ENCODE measurements around the gene CDC40.

DNA sequence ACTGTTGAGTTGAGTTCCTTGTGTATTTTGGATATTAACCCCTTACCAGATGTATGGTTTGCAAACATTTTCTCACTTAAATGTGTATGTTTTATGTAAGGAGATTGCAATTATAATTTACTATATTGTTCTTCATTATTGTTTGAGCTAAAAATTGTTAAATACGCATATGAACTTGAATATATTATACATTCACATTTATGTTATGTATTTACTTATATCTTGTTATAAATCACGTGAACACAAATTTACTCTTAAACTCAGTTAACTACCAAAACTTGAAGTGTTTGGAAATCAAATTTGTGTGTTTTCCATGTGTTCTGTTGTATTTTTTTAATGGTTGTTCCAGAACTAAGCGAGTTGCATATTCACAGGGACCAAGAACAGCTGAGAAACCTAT lies 18.3 kb downstream of the CDC40 start:
- TF ChIP-seq, protein P1, sequence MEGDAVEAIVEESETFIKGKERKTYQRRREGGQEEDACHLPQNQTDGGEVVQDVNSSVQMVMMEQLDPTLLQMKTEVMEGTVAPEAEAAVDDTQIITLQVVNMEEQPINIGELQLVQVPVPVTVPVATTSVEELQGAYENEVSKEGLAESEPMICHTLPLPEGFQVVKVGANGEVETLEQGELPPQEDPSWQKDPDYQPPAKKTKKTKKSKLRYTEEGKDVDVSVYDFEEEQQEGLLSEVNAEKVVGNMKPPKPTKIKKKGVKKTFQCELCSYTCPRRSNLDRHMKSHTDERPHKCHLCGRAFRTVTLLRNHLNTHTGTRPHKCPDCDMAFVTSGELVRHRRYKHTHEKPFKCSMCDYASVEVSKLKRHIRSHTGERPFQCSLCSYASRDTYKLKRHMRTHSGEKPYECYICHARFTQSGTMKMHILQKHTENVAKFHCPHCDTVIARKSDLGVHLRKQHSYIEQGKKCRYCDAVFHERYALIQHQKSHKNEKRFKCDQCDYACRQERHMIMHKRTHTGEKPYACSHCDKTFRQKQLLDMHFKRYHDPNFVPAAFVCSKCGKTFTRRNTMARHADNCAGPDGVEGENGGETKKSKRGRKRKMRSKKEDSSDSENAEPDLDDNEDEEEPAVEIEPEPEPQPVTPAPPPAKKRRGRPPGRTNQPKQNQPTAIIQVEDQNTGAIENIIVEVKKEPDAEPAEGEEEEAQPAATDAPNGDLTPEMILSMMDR (IDR thresholded peaks at IDR 0.05): no peak
- TF ChIP-seq EZH2 (IDR thresholded peaks at IDR 0.05) (no peak), EZH2phosphoT487 (IDR thresholded peaks at IDR 0.05) (no peak)

Data from neural progenitor cell (in vitro differentiated cells).